GM18951 (cell line): ENCODE measurements around the gene GAB2.
"Not testable (repeated sequence)": the region's sequence is repeated elsewhere in the genome, so short reads cannot be mapped to it uniquely, and the experiment has no call there.

ENCODE experiments used
- POLR2A ChIP-seq: IDR thresholded peaks from 4 replicates; pipeline ENCODE4 v1.6.1; 2011; ENCODE audit warnings: mild to moderate bottlenecking; ENCODE audit not compliant: insufficient read length, insufficient read depth; ENCODE audit errors: extremely low read depth
- in situ Hi-C: fragments of 300-500 bp; cut with MboI; formaldehyde crosslinking; loops from one replicate; pipeline ENCODE4 v1.12.0; 2022; ENCODE audit warnings: low sequenced_read_pairs, mixed read lengths, inconsistent platforms; ENCODE audit not compliant: unreplicated experiment

Gene GAB2, protein sequence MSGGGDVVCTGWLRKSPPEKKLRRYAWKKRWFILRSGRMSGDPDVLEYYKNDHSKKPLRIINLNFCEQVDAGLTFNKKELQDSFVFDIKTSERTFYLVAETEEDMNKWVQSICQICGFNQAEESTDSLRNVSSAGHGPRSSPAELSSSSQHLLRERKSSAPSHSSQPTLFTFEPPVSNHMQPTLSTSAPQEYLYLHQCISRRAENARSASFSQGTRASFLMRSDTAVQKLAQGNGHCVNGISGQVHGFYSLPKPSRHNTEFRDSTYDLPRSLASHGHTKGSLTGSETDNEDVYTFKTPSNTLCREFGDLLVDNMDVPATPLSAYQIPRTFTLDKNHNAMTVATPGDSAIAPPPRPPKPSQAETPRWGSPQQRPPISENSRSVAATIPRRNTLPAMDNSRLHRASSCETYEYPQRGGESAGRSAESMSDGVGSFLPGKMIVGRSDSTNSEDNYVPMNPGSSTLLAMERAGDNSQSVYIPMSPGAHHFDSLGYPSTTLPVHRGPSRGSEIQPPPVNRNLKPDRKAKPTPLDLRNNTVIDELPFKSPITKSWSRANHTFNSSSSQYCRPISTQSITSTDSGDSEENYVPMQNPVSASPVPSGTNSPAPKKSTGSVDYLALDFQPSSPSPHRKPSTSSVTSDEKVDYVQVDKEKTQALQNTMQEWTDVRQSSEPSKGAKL

DNA sequence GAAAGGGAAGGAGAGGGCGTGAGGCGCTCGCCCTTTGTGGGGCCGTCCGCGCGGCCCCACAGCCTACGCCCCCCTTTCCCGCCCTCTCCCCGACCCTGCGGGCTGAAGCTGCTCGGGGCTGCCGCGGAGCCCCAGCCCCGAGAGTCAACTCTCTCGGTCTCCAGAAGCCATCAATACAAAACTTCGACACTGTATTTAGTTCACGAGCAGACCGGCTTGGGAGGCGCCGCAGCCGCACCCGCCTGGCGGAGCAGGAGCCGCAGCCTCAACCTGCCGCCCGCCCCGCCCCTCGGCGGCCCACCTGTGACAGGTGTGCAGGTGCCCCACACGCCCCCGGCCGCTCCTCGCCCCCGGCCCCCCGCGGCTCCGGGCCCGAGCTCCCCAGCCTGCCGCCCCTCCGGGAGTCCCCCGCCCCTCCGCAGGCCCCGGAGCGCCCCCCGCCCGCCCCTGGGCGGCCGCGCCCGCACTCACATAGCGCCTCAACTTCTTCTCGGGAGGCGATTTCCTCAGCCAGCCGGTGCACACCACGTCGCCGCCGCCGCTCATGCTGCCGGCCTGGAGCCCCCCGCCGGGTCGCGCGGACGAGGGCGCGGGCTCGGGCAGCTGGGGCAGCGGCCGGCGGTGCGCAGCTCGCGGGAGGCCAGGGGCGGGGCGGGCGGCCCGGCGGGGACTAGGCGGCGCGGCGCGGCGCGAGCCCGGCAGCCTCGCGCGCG is at the start of gene GAB2:
GAB2 (minus strand) TSS at position 646 of the 713 bp plus-strand sequence; CDS start at position 546, 100 bp downstream.
- TF ChIP-seq POLR2A, result no peak
- in situ Hi-C loops, result loop anchor here (10.0 kb wide), 1 partner anchor 127 kb away; no protein-coding TSS in a partner anchor

GRCh38 chr11:78467370-78467769 is 49.8 kb upstream of the GAB2 start:
- no peak for TF ChIP-seq POLR2A
- in situ Hi-C loops, result no loop called here

- TF ChIP-seq POLR2A, result no peak
- in situ Hi-C loops, result no loop called here
These were observed 47.7 kb upstream of the GAB2 start for GRCh38 chr11:78465169-78465942.

DNA sequence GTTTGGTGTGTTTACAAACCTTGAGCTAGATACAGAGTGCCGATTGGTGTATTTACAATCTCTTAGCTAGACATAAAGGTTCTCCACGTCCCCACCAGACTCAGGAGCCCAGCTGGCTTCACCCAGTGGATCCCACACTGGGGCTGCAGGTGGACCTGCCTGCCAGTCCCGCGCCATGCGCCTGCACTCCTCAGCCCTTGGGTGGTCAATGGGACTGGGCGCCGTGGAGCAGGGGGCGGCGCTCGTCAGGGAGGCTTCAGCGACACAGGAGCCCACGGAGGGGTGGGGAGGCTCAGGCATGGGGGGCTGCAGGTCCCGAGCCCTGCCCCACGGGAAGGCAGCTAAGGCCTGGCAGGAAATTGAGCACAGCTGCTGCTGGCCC is 47.2 kb upstream of the GAB2 start:
- in situ Hi-C loops, result not testable (repeated sequence)

GRCh38 chr11:78460471-78460870 is 42.9 kb upstream of the GAB2 start:
- TF ChIP-seq POLR2A, result no peak
- in situ Hi-C loops, result no loop called here

GRCh38 chr11:78459738-78460137 is 42.1 kb upstream of the GAB2 start:
- in situ Hi-C loops, result no loop called here
- TF ChIP-seq POLR2A, result no peak

GRCh38 chr11:78457448-78457847 is 39.8 kb upstream of the GAB2 start:
- no peak for TF ChIP-seq POLR2A
- in situ Hi-C loops, result no loop called here

DNA sequence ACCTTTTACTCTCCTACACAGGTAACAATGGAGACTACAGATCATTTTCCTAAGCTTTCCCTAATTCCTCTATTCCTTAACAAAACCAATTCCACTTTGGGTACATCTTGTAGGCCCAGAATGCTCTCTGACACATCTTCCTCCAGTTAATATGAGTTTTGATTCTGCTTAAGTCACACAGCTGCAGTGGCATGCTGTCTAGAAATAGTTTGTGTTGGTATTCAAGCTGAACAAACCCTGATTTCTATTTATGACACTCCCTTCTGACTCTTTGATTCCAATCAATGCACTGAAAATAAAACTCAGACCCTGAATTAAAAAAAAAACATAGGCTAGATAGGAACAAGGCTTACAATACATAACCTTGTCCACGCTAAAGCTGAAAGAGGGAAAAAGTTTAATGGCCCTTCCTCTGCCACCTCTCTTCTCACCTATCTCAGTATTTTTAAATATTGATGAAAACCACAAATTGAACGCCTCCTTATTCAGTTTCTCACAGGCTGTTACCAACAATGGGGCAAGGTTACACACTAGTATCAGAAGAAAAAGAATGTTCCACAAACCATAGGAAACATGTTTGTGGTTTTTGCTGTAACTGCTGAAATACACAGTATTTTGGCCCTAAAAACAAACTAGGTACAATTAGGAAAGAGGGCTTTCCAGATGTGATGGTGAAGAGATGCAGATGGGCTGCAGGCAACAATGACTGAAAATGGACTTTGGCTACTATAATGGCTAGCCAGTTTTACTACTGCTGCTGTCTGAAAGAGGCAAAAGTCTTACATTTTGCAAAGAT is 35.7 kb upstream of the GAB2 start:
- TF ChIP-seq POLR2A, result no peak

DNA sequence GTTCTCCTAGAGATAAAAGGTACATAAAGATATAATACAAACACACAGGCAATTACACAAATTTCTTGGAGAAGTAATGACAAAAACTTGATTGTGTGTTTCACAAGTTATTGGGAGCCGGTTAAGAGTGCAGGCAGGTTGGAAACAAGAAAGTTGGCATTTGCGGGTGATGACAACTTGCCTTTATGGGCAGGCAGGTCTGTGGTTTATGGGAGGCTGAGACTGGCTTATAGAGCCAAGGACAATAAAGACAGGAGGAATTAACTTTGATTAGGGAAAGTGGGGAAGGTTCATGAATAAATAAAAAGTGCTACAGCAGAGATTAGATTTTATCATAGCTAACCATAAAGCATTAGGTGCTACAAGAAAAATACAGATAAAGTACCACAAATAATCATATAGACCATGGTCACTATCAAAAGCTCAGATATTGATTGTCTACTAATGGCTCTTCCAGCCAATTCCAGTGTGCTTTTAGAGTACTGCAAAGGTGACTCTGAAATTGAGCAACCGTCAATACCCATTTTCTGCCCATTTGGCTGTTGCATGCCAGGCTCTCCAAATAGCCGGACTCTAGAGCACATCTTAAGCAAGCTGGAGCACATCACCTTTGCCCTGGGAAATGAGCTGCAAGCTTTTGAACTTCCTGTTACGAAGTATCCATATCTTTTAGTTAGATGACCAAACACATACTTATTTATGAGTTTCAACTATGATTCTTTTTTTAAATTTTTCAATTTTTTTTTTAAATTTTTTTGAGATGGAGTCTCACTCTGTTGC is 33.9 kb upstream of the GAB2 start:
- no peak for TF ChIP-seq POLR2A
- in situ Hi-C loops, result no loop called here

More for the DNA sequence above, 35.7 kb upstream of the GAB2 start:
- in situ Hi-C loops, result no loop called here

- no peak for TF ChIP-seq POLR2A
- in situ Hi-C loops, result no loop called here
These were observed 33.2 kb upstream of the GAB2 start for GRCh38 chr11:78450866-78451265.

GRCh38 chr11:78449866-78450265 is 32.2 kb upstream of the GAB2 start:
- TF ChIP-seq POLR2A, result no peak
- in situ Hi-C loops, result no loop called here
